ENCODE results near the gene CTBP1.

- TF ChIP-seq EZH2 (IDR thresholded peaks at IDR 0.05; ENCODE audit: borderline replicate concordance, insufficient read depth, low read depth, low read length, poor library complexity, severe bottlenecking) (no peak), CTCF (IDR thresholded peaks at IDR 0.05) (no peak)
Observed at GRCh38 chr4:1242506-1243450, 6.2 kb downstream of the CTBP1 start.
